GM23338 (cell line): ENCODE data around the gene ZNF335.

Source experiments
- CREB1 ChIP-seq: fragments of 250-450 bp; sonication (Bioruptor Pico); IDR thresholded peaks from 2 replicates; pipeline ENCODE4 v1.5.0; 2020; ENCODE audit warnings: low read depth, mild to moderate bottlenecking, moderate library complexity
- CTCF ChIP-seq, 2 experiments: fragments of 200-600 bp in 1 of 2; sonication (generic) in 1 of 2; conservative IDR thresholded peaks; 2 replicates each; pipeline versions ENCODE4 v1.5.1 to v1.6.1; 2016 to 2017; ENCODE audit warnings: antibody characterized with exemption in 2 of 2, low read depth in 2 of 2, mild to moderate bottlenecking in 2 of 2, moderate library complexity in 1 of 2
- EZH2 ChIP-seq: fragments of 200-600 bp; sonication (generic); IDR thresholded peaks from one replicate; pipeline ENCODE4 v1.8.0; 2017; ENCODE audit warnings: antibody characterized with exemption, mild to moderate bottlenecking, low read depth; ENCODE audit not compliant: unreplicated experiment
- EZH2phosphoT487 ChIP-seq: fragments of 200-600 bp; sonication (generic); IDR thresholded peaks from one replicate; pipeline ENCODE4 v1.8.1; 2018; ENCODE audit warnings: antibody characterized with exemption; ENCODE audit not compliant: unreplicated experiment
- JUNB ChIP-seq: IDR thresholded peaks from one replicate; pipeline ENCODE4 v1.6.1; 2016; ENCODE audit warnings: antibody characterized with exemption; ENCODE audit not compliant: unreplicated experiment
- POLR2AphosphoS5 ChIP-seq: IDR thresholded peaks from 2 replicates; pipeline ENCODE4 v1.6.1; 2016; ENCODE audit warnings: antibody characterized with exemption, low read depth
- REST ChIP-seq: IDR thresholded peaks from one replicate; pipeline ENCODE4 v1.6.1; 2018; ENCODE audit warnings: antibody characterized with exemption; ENCODE audit not compliant: unreplicated experiment

- TF ChIP-seq CTCF (conservative IDR thresholded peaks at IDR 0.05; ENCODE audit: low read depth in 2 of 2) (no peak), EZH2phosphoT487 (no peak), REST (no peak), EZH2 (no peak), POLR2AphosphoS5 (no peak), JUNB (no peak), CREB1 (CRISPR knock-in tag) (no peak)
Measured at GRCh38 chr20:45968081-45968671, 3.8 kb downstream of the ZNF335 start.
